ENCODE measurements around the gene TMX3. TPM values are rescaled to one million over a fixed set of nuclear protein-coding genes. Genes with fewer than 3 reads are reported as not detected.

Gene TMX3
- polyA plus RNA-seq: 10 to 100 TPM; 20.7 to 22.6 (median 21.3) TPM

GRCh38 chr18:68714712-68715496, at the start of gene TMX3:
Gene TMX3, minus strand, starts transcription at chr18:68715108. Its CDS starts 127 bp downstream, at chr18:68714981.
- peak; percentile 89 to 92 (median 91) for DNase-seq
- H3K27me3 Mint-ChIP-seq (ENCODE audit: low read depth in 3 of 3): peaks cover 4 to 7% (median 5%) of the 10 kb centered on the region in 3 donors
- H3K4me3 Mint-ChIP-seq: peak within 1 kb of the TSS; percentile 98 to 99 (median 99)
- H3K9me3 Mint-ChIP-seq: no peaks in the 10 kb centered on the region
- peak within 1 kb of the TSS; percentile 89 to 96 (median 92) for H3K27ac Mint-ChIP-seq
- peaks cover 38 to 57% of the 10 kb centered on the region in 2 donors for H3K4me1 Mint-ChIP-seq
- H3K36me3 Mint-ChIP-seq: peaks cover 0 to 9% (median 0%) of the 10 kb centered on the region in 3 donors

DNA sequence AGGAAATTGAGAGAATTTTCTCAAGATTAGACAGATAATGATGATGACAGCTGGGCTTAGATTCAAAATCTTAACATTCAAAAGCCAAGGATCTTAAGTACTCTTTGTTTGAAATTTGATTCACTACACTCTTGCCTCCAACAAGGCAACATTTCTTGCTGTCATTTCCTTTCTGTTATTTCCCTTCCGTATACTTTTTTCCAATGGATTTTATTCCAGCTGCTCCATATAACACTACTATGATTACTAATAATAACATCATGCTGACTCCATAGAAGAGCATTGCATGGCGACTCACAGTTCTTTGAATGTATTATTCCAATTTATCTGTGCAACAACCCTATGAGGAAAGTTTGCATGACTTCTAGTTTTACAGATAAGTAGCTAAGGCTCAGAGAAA, 49.1 kb upstream of the TMX3 start:
- Mint-ChIP-seq H3K9me3 (peaks cover under 1 to 5% (median 1%) of the 10 kb centered on the region in 6 donors), H3K27ac (no peak overlapping the region), H3K27me3 (ENCODE audit: low read depth in 3 of 3) (no peaks in the 10 kb centered on the region), H3K4me3 (no peak overlapping the region), H3K4me1 (no peaks in the 10 kb centered on the region), H3K36me3 (no peaks in the 10 kb centered on the region)
- no peak for DNase-seq

GRCh38 chr18:68763083-68763482, 48.2 kb upstream of the TMX3 start:
- no peaks in the 10 kb centered on the region for H3K36me3 Mint-ChIP-seq
- H3K4me3 Mint-ChIP-seq: no peak overlapping the region
- H3K27me3 Mint-ChIP-seq (ENCODE audit: low read depth in 3 of 3): no peaks in the 10 kb centered on the region
- no peaks in the 10 kb centered on the region for H3K4me1 Mint-ChIP-seq
- peaks cover 0 to 11% (median 4%) of the 10 kb centered on the region in 6 donors for H3K9me3 Mint-ChIP-seq
- H3K27ac Mint-ChIP-seq: no peak overlapping the region
- no peak for DNase-seq

- no peak overlapping the region for H3K4me3 Mint-ChIP-seq
- H3K9me3 Mint-ChIP-seq: peaks cover 1 to 11% (median 4%) of the 10 kb centered on the region in 6 donors
- DNase-seq: no peak
- H3K36me3 Mint-ChIP-seq: no peaks in the 10 kb centered on the region
- H3K27me3 Mint-ChIP-seq (ENCODE audit: low read depth in 3 of 3): no peaks in the 10 kb centered on the region
- H3K4me1 Mint-ChIP-seq: no peaks in the 10 kb centered on the region
- H3K27ac Mint-ChIP-seq: no peak overlapping the region
These were observed 44.4 kb upstream of the TMX3 start for GRCh38 chr18:68759308-68759707.

DNA sequence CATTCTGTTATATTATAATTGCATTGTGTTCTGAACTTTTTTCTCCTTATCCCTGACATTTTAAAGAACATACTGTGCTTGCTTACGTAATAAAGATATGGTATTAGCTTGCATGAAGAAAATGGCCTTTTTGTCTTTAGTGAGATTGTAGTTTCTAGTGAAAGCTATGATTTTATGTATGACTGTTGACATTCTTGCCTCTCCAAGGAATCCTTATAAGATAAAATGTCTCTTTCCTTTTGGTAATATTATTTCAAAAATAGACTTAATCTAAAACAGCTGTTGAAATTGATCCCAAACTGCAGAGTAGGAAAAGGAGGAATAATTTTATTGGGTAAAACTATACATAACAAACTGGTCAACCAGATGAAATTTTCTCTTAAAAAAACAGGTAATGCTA, 42.2 kb upstream of the TMX3 start:
- Mint-ChIP-seq H3K36me3 (peaks cover 0 to 4% (median 0%) of the 10 kb centered on the region in 3 donors), H3K27me3 (ENCODE audit: low read depth in 3 of 3) (no peaks in the 10 kb centered on the region), H3K4me1 (no peaks in the 10 kb centered on the region), H3K27ac (no peak overlapping the region), H3K9me3 (peaks cover 3 to 11% (median 4%) of the 10 kb centered on the region in 6 donors), H3K4me3 (no peak overlapping the region)
- no peak for DNase-seq

DNA sequence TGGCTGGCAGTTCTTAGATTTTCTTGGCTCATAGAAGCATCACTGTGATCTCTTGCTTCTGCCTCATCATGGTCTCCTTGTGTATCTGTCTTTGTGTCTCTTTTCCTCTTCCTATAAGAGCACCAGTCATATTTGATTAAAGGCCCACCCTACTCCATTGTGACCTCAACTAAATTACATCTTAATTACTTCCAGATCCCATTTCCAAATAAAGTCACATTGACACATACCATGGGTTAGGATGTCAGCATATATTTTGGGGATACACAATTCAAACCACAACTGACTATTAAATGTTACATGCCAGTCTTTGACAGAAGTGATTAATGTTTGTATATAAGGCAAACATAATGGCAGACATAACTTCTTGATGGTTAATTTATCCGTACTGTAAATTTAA, 27.3 kb upstream of the TMX3 start:
- H3K27ac Mint-ChIP-seq: no peak overlapping the region

GRCh38 chr18:68740966-68741365, 26.1 kb upstream of the TMX3 start:
- Mint-ChIP-seq H3K4me1 (no peaks in the 10 kb centered on the region), H3K27me3 (ENCODE audit: low read depth in 3 of 3) (no peaks in the 10 kb centered on the region)

More for the DNA sequence above, 27.3 kb upstream of the TMX3 start:
- Mint-ChIP-seq H3K27me3 (ENCODE audit: low read depth in 3 of 3) (no peaks in the 10 kb centered on the region), H3K4me3 (no peak overlapping the region), H3K4me1 (no peaks in the 10 kb centered on the region), H3K9me3 (no peaks in the 10 kb centered on the region), H3K36me3 (no peaks in the 10 kb centered on the region)
- no peak for DNase-seq

GRCh38 chr18:68739462-68739861, 24.6 kb upstream of the TMX3 start:
- no peak for DNase-seq
- no peak overlapping the region for H3K27ac Mint-ChIP-seq
- H3K4me1 Mint-ChIP-seq: no peaks in the 10 kb centered on the region
- H3K36me3 Mint-ChIP-seq: no peaks in the 10 kb centered on the region
- H3K27me3 Mint-ChIP-seq (ENCODE audit: low read depth in 3 of 3): no peaks in the 10 kb centered on the region
- no peak overlapping the region for H3K4me3 Mint-ChIP-seq
- H3K9me3 Mint-ChIP-seq: no peaks in the 10 kb centered on the region

More at GRCh38 chr18:68740966-68741365, 26.1 kb upstream of the TMX3 start:
- no peak overlapping the region for H3K27ac Mint-ChIP-seq
- no peak overlapping the region for H3K4me3 Mint-ChIP-seq
- no peak for DNase-seq
- H3K36me3 Mint-ChIP-seq: no peaks in the 10 kb centered on the region
- H3K9me3 Mint-ChIP-seq: no peaks in the 10 kb centered on the region

- Mint-ChIP-seq H3K27me3 (ENCODE audit: low read depth in 3 of 3) (no peaks in the 10 kb centered on the region), H3K36me3 (no peaks in the 10 kb centered on the region), H3K9me3 (peaks cover 0 to 2% (median 0%) of the 10 kb centered on the region in 6 donors), H3K4me1 (no peaks in the 10 kb centered on the region), H3K4me3 (no peak overlapping the region), H3K27ac (no peak overlapping the region)
- DNase-seq: no peak
These were observed 23.7 kb upstream of the TMX3 start for GRCh38 chr18:68738564-68738963.

- DNase-seq: peak in 1 of 3 donors; percentile 16
- no peaks in the 10 kb centered on the region for H3K4me1 Mint-ChIP-seq
- no peaks in the 10 kb centered on the region for H3K36me3 Mint-ChIP-seq
These were observed 20.8 kb upstream of the TMX3 start for GRCh38 chr18:68735483-68736343.

DNA sequence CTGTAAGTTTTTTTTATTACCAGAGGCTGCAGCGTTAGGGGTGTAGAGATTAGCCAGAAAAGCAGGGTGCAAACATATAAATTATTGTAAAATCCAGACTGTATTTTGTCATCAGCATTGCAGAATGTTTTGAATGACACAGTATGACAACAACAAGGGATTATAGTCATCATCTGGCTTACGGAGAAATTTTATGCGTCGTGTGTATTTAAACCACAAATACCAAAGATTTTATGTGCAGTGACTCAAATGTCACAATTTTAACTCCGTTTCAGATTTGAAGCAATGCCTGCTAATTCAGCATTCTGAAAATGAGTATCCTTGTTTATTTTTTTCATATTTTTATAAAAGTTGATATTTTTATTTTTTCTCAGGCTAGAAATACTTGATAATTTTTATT, 19.4 kb upstream of the TMX3 start:
- Mint-ChIP-seq H3K36me3 (no peaks in the 10 kb centered on the region), H3K4me1 (no peaks in the 10 kb centered on the region), H3K27me3 (ENCODE audit: low read depth in 3 of 3) (no peaks in the 10 kb centered on the region), H3K27ac (no peak overlapping the region), H3K9me3 (peaks cover 0 to 2% (median 0%) of the 10 kb centered on the region in 6 donors), H3K4me3 (no peak overlapping the region)
- DNase-seq: no peak

More at GRCh38 chr18:68735483-68736343, 20.8 kb upstream of the TMX3 start:
- no peaks in the 10 kb centered on the region for H3K27me3 Mint-ChIP-seq (ENCODE audit: low read depth in 3 of 3)
- no peak overlapping the region for H3K27ac Mint-ChIP-seq
- no peak overlapping the region for H3K4me3 Mint-ChIP-seq
- peaks cover 0 to 2% (median 0%) of the 10 kb centered on the region in 6 donors for H3K9me3 Mint-ChIP-seq

DNA sequence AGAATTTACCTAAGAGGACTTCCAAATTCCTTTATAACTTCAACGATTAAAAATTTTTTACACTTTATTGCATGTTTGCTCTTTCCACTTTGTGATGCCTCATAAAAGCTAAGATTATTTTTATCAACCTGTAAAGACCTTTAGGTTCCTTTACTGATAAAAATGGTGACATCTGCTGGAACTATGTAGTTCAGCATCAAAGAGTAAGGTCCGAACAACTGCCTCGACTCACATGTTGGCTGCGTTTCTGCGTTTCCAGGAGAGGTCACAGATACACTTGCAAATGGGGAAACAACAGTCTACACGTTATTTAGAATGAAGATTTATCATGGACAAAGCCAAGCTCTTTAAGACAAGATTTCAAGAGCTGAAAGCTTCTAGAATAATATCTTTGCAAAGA, 18.8 kb upstream of the TMX3 start:
- no peaks in the 10 kb centered on the region for H3K36me3 Mint-ChIP-seq
- H3K27me3 Mint-ChIP-seq (ENCODE audit: low read depth in 3 of 3): no peaks in the 10 kb centered on the region
- H3K4me1 Mint-ChIP-seq: no peaks in the 10 kb centered on the region
- no peak for DNase-seq
- no peak overlapping the region for H3K27ac Mint-ChIP-seq
- H3K9me3 Mint-ChIP-seq: peaks cover 0 to 2% (median 0%) of the 10 kb centered on the region in 6 donors
- no peak overlapping the region for H3K4me3 Mint-ChIP-seq

DNA sequence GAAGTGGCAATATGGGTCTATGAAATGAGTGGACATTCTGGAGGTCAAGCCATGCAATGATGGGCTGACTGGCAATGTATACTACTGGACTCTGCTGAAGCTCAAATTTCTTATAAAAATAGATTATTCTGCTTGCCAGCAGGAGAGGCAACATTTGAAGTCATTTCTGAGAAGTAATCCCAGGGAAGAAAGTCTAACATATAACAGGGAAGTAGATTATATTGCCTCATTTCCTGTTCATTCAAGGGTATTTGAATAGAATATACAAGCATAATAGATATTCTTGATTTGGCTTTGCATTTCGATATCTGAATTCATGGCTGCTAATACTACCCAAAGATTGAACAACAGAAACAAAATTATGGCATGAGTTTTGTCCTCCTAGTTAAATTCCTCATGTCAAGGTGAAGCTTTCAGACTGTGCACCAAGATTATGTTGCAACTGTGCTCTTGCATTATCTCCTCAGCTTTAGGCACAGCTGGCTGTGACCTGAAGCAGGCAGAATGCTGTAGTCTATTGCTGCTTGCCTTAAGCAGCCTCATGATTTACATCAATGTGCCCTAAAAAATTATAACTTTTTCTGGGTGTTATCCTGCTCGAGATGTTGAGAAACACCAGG, 13.3 kb upstream of the TMX3 start:
- no peak for DNase-seq
- no peak overlapping the region for H3K4me3 Mint-ChIP-seq
- H3K9me3 Mint-ChIP-seq: no peaks in the 10 kb centered on the region
- peaks cover 0 to 4% of the 10 kb centered on the region in 2 donors for H3K4me1 Mint-ChIP-seq
- no peak overlapping the region for H3K27ac Mint-ChIP-seq
- peaks cover 0 to 5% (median 4%) of the 10 kb centered on the region in 3 donors for H3K36me3 Mint-ChIP-seq
- no peaks in the 10 kb centered on the region for H3K27me3 Mint-ChIP-seq (ENCODE audit: low read depth in 3 of 3)

- H3K27ac Mint-ChIP-seq: no peak overlapping the region
- peaks cover 0 to 5% (median 4%) of the 10 kb centered on the region in 3 donors for H3K36me3 Mint-ChIP-seq
- H3K27me3 Mint-ChIP-seq (ENCODE audit: low read depth in 3 of 3): no peaks in the 10 kb centered on the region
- DNase-seq: no peak
- H3K4me3 Mint-ChIP-seq: no peak overlapping the region
- peaks cover 2 to 8% of the 10 kb centered on the region in 2 donors for H3K4me1 Mint-ChIP-seq
- no peaks in the 10 kb centered on the region for H3K9me3 Mint-ChIP-seq
These were observed 12.6 kb upstream of the TMX3 start for GRCh38 chr18:68727506-68727905.
